ENCODE data around the gene CERS1. TPM values are rescaled to one million over a fixed set of nuclear protein-coding genes. Genes with fewer than 3 reads are reported as not detected.
"Not testable (repeated sequence)": the region's sequence is repeated elsewhere in the genome, so short reads cannot be mapped to it uniquely, and the experiment has no call there.

CERS1 gene
- total RNA-seq, 1 donor from 2014 or later, result not detected

DNA sequence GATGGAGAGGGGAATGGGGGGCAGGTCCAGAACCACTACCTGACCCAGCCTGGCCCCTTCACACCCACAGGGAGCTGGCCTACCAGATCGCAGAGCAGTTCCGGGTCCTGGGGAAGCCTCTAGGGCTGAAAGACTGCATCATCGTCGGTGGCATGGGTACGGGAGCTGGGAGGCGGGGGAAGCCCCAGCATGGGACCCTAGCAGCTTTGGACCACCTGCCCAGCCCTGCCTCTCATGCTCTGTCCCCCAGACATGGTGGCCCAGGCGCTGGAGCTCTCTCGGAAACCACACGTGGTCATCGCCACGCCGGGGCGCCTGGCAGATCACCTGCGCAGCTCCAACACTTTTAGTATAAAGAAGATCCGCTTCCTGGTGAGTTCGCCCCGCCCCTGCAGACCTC lies 25.6 kb upstream of the CERS1 start:
- intact Hi-C loops (cut with DNase I), result no loop called here

DNA sequence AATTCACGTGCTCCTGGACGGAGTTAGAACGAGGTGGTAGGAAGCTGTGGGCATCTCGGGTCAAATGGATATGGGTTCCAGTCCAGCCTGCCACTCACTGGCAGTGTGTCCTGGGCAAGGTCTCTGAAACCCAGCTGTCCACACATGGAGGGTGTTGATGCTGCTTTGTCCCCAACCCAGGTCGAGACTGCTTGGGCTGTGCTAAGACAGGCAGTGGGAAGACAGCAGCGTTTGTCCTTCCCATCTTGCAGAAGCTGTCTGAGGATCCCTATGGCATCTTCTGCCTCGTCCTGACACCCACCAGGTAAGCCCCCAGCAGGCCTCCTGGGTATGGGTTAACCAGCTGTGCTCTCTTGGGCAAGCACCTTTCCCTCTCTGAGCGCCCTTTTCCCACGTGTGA lies 24.4 kb upstream of the CERS1 start:
- Histone ChIP-seq H3K4me3 (peak overlapping the region; percentile 84 to 96), H3K9me3 (no peaks in the 10 kb centered on the region), H3K27ac (no peak overlapping the region), H3K27me3 (no peaks in the 10 kb centered on the region), H3K36me3 (peaks cover 37 to 49% of the 10 kb centered on the region in 2 donors), H3K4me1 (peaks cover 6 to 22% of the 10 kb centered on the region in 2 donors)
- TF ChIP-seq, protein P1, sequence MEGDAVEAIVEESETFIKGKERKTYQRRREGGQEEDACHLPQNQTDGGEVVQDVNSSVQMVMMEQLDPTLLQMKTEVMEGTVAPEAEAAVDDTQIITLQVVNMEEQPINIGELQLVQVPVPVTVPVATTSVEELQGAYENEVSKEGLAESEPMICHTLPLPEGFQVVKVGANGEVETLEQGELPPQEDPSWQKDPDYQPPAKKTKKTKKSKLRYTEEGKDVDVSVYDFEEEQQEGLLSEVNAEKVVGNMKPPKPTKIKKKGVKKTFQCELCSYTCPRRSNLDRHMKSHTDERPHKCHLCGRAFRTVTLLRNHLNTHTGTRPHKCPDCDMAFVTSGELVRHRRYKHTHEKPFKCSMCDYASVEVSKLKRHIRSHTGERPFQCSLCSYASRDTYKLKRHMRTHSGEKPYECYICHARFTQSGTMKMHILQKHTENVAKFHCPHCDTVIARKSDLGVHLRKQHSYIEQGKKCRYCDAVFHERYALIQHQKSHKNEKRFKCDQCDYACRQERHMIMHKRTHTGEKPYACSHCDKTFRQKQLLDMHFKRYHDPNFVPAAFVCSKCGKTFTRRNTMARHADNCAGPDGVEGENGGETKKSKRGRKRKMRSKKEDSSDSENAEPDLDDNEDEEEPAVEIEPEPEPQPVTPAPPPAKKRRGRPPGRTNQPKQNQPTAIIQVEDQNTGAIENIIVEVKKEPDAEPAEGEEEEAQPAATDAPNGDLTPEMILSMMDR (IDR thresholded peaks at IDR 0.05), result no peak
- intact Hi-C loops (cut with DNase I), result no loop called here
- DNase-seq (ENCODE audit: low spot score in 2 of 2), result no peak

More for the DNA sequence above, 25.6 kb upstream of the CERS1 start:
- no peaks in the 10 kb centered on the region for H3K27me3 ChIP-seq
- peaks cover 6 to 22% of the 10 kb centered on the region in 2 donors for H3K4me1 ChIP-seq
- H3K36me3 ChIP-seq, result peaks cover 48 to 55% of the 10 kb centered on the region in 2 donors
- no peak for DNase-seq (ENCODE audit: low spot score in 2 of 2)
- no peak overlapping the region for H3K27ac ChIP-seq
- no peak overlapping the region for H3K4me3 ChIP-seq
- TF ChIP-seq, protein P1 (IDR thresholded peaks at IDR 0.05), result no peak
- H3K9me3 ChIP-seq, result no peaks in the 10 kb centered on the region

DNA sequence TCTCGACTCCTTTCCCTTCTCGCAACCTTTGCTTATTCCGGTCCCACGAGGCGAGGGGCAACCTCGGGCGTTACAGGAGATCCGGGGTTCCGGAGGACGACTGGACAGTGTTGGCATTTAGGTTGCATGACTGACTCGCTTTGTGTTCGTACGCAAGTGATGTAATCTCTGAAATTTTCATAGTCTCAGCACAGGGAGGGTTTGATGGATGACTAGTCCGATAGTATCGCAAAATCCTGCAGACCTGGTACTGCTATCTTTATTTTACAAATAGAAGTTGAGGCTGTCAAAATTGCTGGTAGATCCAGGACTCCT lies 23.9 kb upstream of the CERS1 start:
- TF ChIP-seq, protein P1 (IDR thresholded peaks at IDR 0.05), result no peak
- no peaks in the 10 kb centered on the region for H3K27me3 ChIP-seq
- H3K27ac ChIP-seq, result peak overlapping the region; percentile 61 to 69
- H3K4me1 ChIP-seq, result peaks cover 6 to 22% of the 10 kb centered on the region in 2 donors
- H3K4me3 ChIP-seq, result peak overlapping the region; percentile 84 to 96
- peaks cover 37 to 49% of the 10 kb centered on the region in 2 donors for H3K36me3 ChIP-seq
- intact Hi-C loops (cut with DNase I), result loop anchor here (1.0 to 10.0 kb wide), 4 partner anchors 20 to 349 kb away; partner anchors contain the start of genes ARMC6, SUGP2, TMEM161A and UBA52
- H3K9me3 ChIP-seq, result no peaks in the 10 kb centered on the region
- no peak for DNase-seq (ENCODE audit: low spot score in 2 of 2)

DNA sequence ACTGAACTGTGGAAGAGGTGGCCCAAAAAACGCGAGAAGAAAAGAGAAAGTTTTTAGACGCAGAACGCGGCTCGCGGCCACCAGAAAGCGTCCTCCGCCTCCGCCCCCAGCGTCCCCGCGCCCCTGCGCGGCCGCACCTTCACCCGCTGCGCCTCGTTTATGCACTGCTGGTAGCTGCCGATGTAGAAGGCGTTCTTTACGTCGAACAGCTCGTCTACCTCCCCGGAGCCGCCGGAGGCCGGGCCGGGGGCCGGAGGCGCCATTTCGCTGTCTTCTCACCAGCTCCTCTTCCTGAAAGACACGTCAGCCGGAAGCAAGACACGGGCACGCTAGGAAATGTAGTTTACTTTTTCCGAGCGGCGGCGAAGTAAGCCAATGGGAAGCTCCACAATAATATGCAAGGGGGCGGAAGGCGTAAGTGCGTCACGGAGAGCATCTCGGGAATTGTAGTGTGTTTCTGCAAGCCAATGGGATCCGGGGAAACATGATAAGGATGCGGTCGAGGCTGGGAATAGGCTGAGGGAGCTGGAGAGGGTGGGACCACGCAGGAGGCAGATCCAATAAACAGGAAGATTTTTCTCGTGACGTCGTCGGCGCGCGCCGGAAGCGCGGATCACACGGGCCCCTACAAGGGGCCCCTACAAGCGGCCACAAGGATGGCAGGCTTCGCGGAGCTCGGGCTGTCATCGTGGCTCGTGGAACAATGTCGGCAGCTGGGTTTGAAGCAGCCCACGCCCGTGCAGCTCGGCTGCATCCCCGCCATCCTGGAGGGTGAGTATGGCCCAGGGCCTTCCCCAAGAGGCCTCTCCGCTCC lies 23.3 kb upstream of the CERS1 start, which contains the start of the genes COPE and DDX49:
COPE (minus strand) TSS at position 302 of the 814 bp plus-strand sequence; CDS start at position 263, 39 bp downstream.
DDX49 (plus strand) TSS at position 630 of the 814 bp plus-strand sequence; CDS start at position 657, 27 bp downstream.
- TF ChIP-seq, protein P1 (IDR thresholded peaks at IDR 0.05), result no peak
- Histone ChIP-seq H3K4me1 (peaks cover 6 to 22% of the 10 kb centered on the region in 2 donors), H3K4me3 (peak within 1 kb of the TSS; percentile 88 to 98), H3K36me3 (peaks cover 34 to 49% of the 10 kb centered on the region in 2 donors), H3K9me3 (no peaks in the 10 kb centered on the region), H3K27ac (peak within 1 kb of the TSS; percentile 91 to 97), H3K27me3 (no peaks in the 10 kb centered on the region)
- peak; percentile 98 to 100 for DNase-seq (ENCODE audit: low spot score in 2 of 2)
- intact Hi-C loops (cut with DNase I), result loop anchor here (1.0 to 10.0 kb wide), 4 partner anchors 21 to 348 kb away; partner anchors contain the start of genes ARMC6, SUGP2, TMEM161A and UBA52

DNA sequence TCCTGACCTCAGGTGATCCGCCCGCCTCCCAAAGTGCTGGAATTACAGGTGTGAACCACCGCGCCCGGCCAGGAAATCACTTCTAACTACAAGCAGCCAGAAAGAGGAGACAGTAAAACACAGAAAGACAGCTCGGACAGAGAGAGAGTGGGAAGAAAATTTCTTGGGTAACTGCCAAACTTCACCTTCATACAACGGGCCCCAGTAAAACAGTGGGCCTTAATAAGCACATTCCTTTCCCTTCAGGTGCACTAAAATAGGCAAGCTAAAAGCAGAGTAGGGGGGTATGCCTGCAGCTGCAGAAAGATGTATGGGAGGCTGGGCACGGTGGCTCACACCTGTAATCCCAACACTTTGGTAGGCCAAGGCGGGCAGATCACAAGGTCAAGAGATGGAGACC lies 21.6 kb upstream of the CERS1 start:
- not testable (repeated sequence) for H3K27ac ChIP-seq; DNase-seq (ENCODE audit: low spot score in 2 of 2); H3K27me3 ChIP-seq; H3K9me3 ChIP-seq
- H3K4me3 ChIP-seq, result peak overlapping the region in 1 of 2 donors; percentile 88
- H3K36me3 ChIP-seq, result peaks cover 23 to 46% of the 10 kb centered on the region in 2 donors
- peaks cover 6 to 22% of the 10 kb centered on the region in 2 donors for H3K4me1 ChIP-seq
- intact Hi-C loops (cut with DNase I), result loop anchor here (5.0 to 10.0 kb wide), 2 partner anchors 115 to 217 kb away; partner anchors contain the start of genes ARMC6, SUGP2 and TMEM161A

DNA sequence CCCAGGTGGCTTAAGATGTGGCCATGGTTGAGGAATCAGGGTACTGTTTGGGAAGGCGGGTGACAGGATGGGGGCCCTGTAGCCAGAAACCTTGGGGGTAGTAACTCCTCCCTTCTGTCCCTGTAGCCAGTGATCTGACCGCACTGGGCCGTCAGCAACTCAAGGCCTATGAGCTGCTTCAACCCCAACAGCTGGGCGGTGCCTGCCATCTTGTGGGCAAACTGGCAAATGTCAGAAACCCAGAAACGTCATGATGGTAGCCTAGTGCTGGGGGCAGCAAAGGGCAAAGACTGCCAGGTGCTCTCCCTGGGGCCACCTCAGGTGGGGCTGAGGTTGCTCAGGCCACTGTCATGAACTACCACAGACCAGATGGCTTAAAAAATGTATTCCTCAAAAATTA lies 19.7 kb upstream of the CERS1 start:
- Histone ChIP-seq H3K36me3 (peaks cover 29 to 36% of the 10 kb centered on the region in 2 donors), H3K27ac (no peak overlapping the region), H3K4me1 (peaks cover 5 to 20% of the 10 kb centered on the region in 2 donors), H3K9me3 (no peaks in the 10 kb centered on the region), H3K4me3 (no peak overlapping the region), H3K27me3 (no peaks in the 10 kb centered on the region)
- intact Hi-C loops (cut with DNase I), result loop anchor here (5.0 to 10.0 kb wide), 2 partner anchors 117 to 219 kb away; partner anchors contain the start of genes ARMC6, SUGP2 and TMEM161A
- no peak for DNase-seq (ENCODE audit: low spot score in 2 of 2)
- TF ChIP-seq, protein P1 (IDR thresholded peaks at IDR 0.05), result no peak

All from ascending aorta (tissue), 2 donors.